HCT116 (cell line): ENCODE measurements around the gene FAM229A. TPM values are rescaled to one million over a fixed set of nuclear protein-coding genes. Genes with fewer than 3 reads are reported as not detected.

Experiments
- ATAC-seq: fragments of 200-7000 bp; cut with Tn5 transposase; 2 replicates; pipeline ENCODE4 v1.9.1; 2020; ENCODE audit warnings: mild to moderate bottlenecking, moderate library complexity
- BruUV-seq: library from RNA; stranded (reverse); fragments of 400-500 nt; replicated peaks from 2 replicates; lab custom pipeline; 2021; lab: Mats Ljungman, UMichigan
- CTCF ChIA-PET: fragments of 300-600 bp; sonication (Branson Sonifier 250); formaldehyde crosslinking; loops from one replicate; lab custom pipeline; 2021; ENCODE audit warnings: antibody characterized with exemption; lab: Charles Lee
- POLR2A ChIA-PET: fragments of 300-600, 350-600 bp; sonication (Branson Sonifier 250); formaldehyde crosslinking; loops from one replicate; lab custom pipeline; 2021; ENCODE audit warnings: antibody characterized with exemption; lab: Charles Lee
- RAD21 ChIA-PET, 2 experiments: fragments of 300-600 bp; sonication (Branson Sonifier 250); formaldehyde crosslinking; loops; one replicate each; lab custom pipeline; 2023; ENCODE audit warnings: low total read pairs in 2 of 2; ENCODE audit not compliant: uncharacterized antibody in 2 of 2, unreplicated experiment in 2 of 2, low non-redundant PET in 1 of 2; lab: Charles Lee
- DNase-seq: peaks from one replicate; pipeline ENCODE4 v3.0.0-alpha.2; 2010; ENCODE audit warnings: low read depth, low spot score
- H2AFZ ChIP-seq: fragments of 200-600 bp; shearing (Covaris generic), sonication (generic); 2 replicates; pipeline ENCODE4 v1.6.1; 2017; ENCODE audit warnings: low read depth, mixed run types, mixed read lengths, antibody characterized with exemption, low read length; ENCODE audit not compliant: poor library complexity, severe bottlenecking
- H3K27ac ChIP-seq: 2 replicates; pipeline ENCODE4 v1.5.1; 2012; ENCODE audit warnings: low read depth, low read length
- H3K27me3 ChIP-seq: fragments of 200-600 bp; sonication (generic); 2 replicates; pipeline ENCODE4 v1.6.1; 2016; ENCODE audit warnings: mixed run types, low read length, mixed read lengths; ENCODE audit not compliant: insufficient read depth
- H3K36me3 ChIP-seq, 2 experiments: fragments of 200-500 bp in 1 of 2; fragments of 200-600 bp in 1 of 2; sonication (Bioruptor generic) in 1 of 2; sonication (generic) in 1 of 2; 2 replicates each; pipeline versions ENCODE4 v1.5.1 to v1.6.1; 2014 to 2016; ENCODE audit warnings: low read length in 2 of 2, inconsistent platforms in 1 of 2, mixed read lengths in 1 of 2, mixed run types in 1 of 2; ENCODE audit not compliant: insufficient read depth in 2 of 2, control insufficient read depth in 1 of 2
- H3K4me1 ChIP-seq, 2 experiments: fragments of 200-600 bp in 1 of 2; sonication (generic) in 1 of 2; 2 replicates each; pipeline versions ENCODE4 v1.5.1 to v1.6.1; 2012 to 2017; ENCODE audit warnings: low read length in 2 of 2, inconsistent platforms in 1 of 2, mild to moderate bottlenecking in 1 of 2, mixed read lengths in 1 of 2, mixed run types in 1 of 2, moderate library complexity in 1 of 2; ENCODE audit not compliant: insufficient read depth in 2 of 2, control insufficient read depth in 1 of 2
- H3K4me2 ChIP-seq: fragments of 200-600 bp; sonication (generic); 2 replicates; pipeline ENCODE4 v1.6.1; 2017; ENCODE audit warnings: mixed run types, low read length, mixed read lengths
- H3K4me3 ChIP-seq, 2 experiments: fragments of 200-600 bp in 1 of 2; sonication (generic) in 1 of 2; replicated peaks in 1 of 2; 2 replicates each; pipeline ENCODE4 v1.5.1; 2011 to 2016; ENCODE audit warnings: low read length in 2 of 2, control low read depth in 1 of 2, low read depth in 1 of 2, mild to moderate bottlenecking in 1 of 2, mixed read lengths in 1 of 2, mixed run types in 1 of 2
- H3K79me2 ChIP-seq: fragments of 200-600 bp; sonication (generic); 2 replicates; pipeline ENCODE4 v1.6.1; 2017; ENCODE audit warnings: mild to moderate bottlenecking, mixed run types, low read length, moderate library complexity, mixed read lengths; ENCODE audit not compliant: insufficient read depth
- H3K9ac ChIP-seq: fragments of 200-600 bp; sonication (generic); 2 replicates; pipeline ENCODE4 v1.6.1; 2016; ENCODE audit warnings: low read length, mixed read lengths
- H3K9me2 ChIP-seq: fragments of 200-600 bp; sonication (generic), shearing (Covaris generic); 2 replicates; pipeline ENCODE4 v1.6.1; 2017; ENCODE audit warnings: mixed run types, mild to moderate bottlenecking, moderate library complexity; ENCODE audit not compliant: insufficient read depth
- H3K9me3 ChIP-seq, 2 experiments: fragments of 200-500 bp in 1 of 2; fragments of 200-600 bp in 1 of 2; sonication (Bioruptor generic) in 1 of 2; sonication (generic) in 1 of 2; 2 replicates each; pipeline ENCODE4 v1.6.1; 2014 to 2017; ENCODE audit warnings: low read length in 2 of 2, mixed read lengths in 2 of 2, inconsistent platforms in 1 of 2, low read depth in 1 of 2, mild to moderate bottlenecking in 1 of 2, mixed run types in 1 of 2, moderate library complexity in 1 of 2; ENCODE audit not compliant: control insufficient read depth in 1 of 2, insufficient read depth in 1 of 2
- H4K20me1 ChIP-seq: fragments of 200-600 bp; sonication (generic), shearing (Covaris generic); 2 replicates; pipeline ENCODE4 v1.6.1; 2017; ENCODE audit warnings: mixed run types, mild to moderate bottlenecking, moderate library complexity; ENCODE audit not compliant: insufficient read depth
- ELF1 ChIP-seq: IDR thresholded peaks from 2 replicates; pipeline ENCODE4 v1.6.1; 2012; ENCODE audit warnings: low read depth, borderline replicate concordance
- POLR2A ChIP-seq: IDR thresholded peaks from 2 replicates; pipeline ENCODE4 v1.7.0; 2011; ENCODE audit warnings: borderline replicate concordance; ENCODE audit not compliant: insufficient read depth, insufficient read length; ENCODE audit errors: extremely low read depth
- REST ChIP-seq: IDR thresholded peaks from 2 replicates; pipeline ENCODE4 v1.6.1; 2012; ENCODE audit warnings: low read depth
- SRF ChIP-seq: IDR thresholded peaks from 2 replicates; pipeline ENCODE4 v1.6.1; 2012; ENCODE audit warnings: low read depth
- TCF7L2 ChIP-seq: IDR thresholded peaks from 2 replicates; pipeline ENCODE4 v1.7.0; 2011; ENCODE audit warnings: borderline replicate concordance, inconsistent platforms; ENCODE audit not compliant: insufficient read depth, insufficient read length; ENCODE audit errors: extremely low read depth
- YY1 ChIP-seq: IDR thresholded peaks from 2 replicates; pipeline ENCODE4 v1.6.1; 2011; ENCODE audit warnings: low read length, low read depth, moderate library complexity, mild to moderate bottlenecking; ENCODE audit not compliant: insufficient replicate concordance; ENCODE audit errors: extremely low read depth
- ZFX ChIP-seq: fragments of 450-650 bp; IDR thresholded peaks from 2 replicates; pipeline ENCODE4 v1.6.1; 2017
- ZNF274 ChIP-seq: fragments of 200-500 bp; sonication (Bioruptor generic); IDR thresholded peaks from 2 replicates; pipeline ENCODE4 v1.6.1; 2014; ENCODE audit warnings: mild to moderate bottlenecking, low read depth, low read length, inconsistent platforms
- intact Hi-C: fragments of 100-400 bp; cut with micrococcal nuclease; formaldehyde crosslinking; loops from 2 replicates; pipeline ENCODE4 v1.10.0; 2022
- total RNA-seq: library from RNA; stranded (reverse); gene quantifications from one replicate; pipeline ENCODE4 v1.2.1, GENCODE V29; 2021; ENCODE audit not compliant: unreplicated experiment

The FAM229A gene
- total RNA-seq, 1 experiment from 2014 or later: 16.1 TPM

DNA sequence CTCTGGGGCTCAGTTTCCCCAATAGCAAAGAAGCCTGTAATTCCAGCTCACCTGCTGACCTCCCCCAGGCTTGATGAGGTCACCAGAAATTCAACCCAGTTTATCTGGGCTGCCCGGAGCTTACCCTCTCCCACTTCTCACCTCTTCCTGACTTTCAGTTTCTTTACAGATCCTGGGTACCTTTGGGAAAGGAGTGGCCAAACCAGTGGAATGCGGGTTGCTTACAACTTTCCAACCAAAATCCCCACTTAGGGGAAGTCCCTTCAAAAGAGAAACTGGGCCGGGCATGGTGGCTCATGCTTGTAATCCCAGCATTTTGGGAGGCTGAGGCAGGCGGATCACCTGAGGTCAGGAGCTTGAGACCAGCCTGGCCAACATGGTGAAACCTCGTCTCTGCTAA is 20.3 kb downstream of the FAM229A start:
- Histone ChIP-seq H3K4me1 (peaks cover 0 to 16% of the 10 kb centered on the region in 2 experiments; a peak in 2 of 4 replicates), H3K36me3 (no peaks in the 10 kb centered on the region), H3K9me2 (no peaks in the 10 kb centered on the region), H3K4me3 (no peak overlapping the region), H3K9ac (no peak overlapping the region), H3K9me3 (no peaks in the 10 kb centered on the region), H3K27ac (no peak overlapping the region), H3K4me2 (no peak overlapping the region), H3K79me2 (no peaks in the 10 kb centered on the region), H2AFZ (no peak overlapping the region), H3K27me3 (no peaks in the 10 kb centered on the region), H4K20me1 (no peaks in the 10 kb centered on the region)
- ChIA-PET CTCF (no interaction called here), POLR2A (no interaction called here), RAD21 (no interaction called here)
- DNase-seq: no peak
- TF ChIP-seq YY1 (no peak), ZNF274 (no peak), ZFX (no peak), ELF1 (no peak), REST (no peak), POLR2A (no peak), SRF (no peak), TCF7L2 (no peak)
- no TSS peak for BruUV-seq
- intact Hi-C loops: no loop called here
- ATAC-seq: no peak
